ENCODE measurements around the gene ARHGAP15. TPM values are rescaled to one million over a fixed set of nuclear protein-coding genes. Genes with fewer than 3 reads are reported as not detected.

ARHGAP15 gene
- total RNA-seq, 2 experiments from 2014 or later: 72.1 to 98.4 TPM

DNA sequence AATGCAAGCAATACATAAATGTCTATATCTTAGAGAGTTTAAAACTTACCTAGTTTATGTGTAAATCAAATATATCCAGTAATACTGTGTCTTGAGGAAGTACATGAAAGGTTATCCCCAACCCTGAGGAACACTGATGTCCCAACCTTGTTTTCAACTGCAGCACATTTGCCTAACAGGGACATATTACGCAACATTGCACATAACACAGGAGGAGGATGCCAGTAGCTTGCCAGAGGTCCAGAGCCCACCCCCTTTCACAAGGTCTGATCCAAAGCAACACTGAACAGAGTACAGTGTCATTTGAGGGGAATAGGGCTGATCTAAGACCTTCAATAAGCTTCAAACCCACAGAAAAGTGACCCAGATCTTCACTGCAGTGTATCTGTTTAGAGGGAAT, 678.5 kb downstream of the ARHGAP15 start:
- POLR2A ChIA-PET: no interaction called here
- H3K79me2 ChIP-seq (ENCODE audit: insufficient read depth, low read depth, low read length): no peaks in the 10 kb centered on the region
- BruUV-seq (replicated peaks): no TSS peak
- CTCF ChIA-PET (ENCODE audit: unreplicated experiment): no interaction called here
- H3K9me3 ChIP-seq (ENCODE audit: low read length): no peaks in the 10 kb centered on the region
- H2AFZ ChIP-seq (ENCODE audit: low read length): no peak overlapping the region
- H3K4me1 ChIP-seq (ENCODE audit: insufficient read depth, low read length, poor library complexity, severe bottlenecking): no peaks in the 10 kb centered on the region
- H3K27ac ChIP-seq (ENCODE audit: low read depth, low read length, poor library complexity, severe bottlenecking): no peak overlapping the region
- TF ChIP-seq, protein P1, sequence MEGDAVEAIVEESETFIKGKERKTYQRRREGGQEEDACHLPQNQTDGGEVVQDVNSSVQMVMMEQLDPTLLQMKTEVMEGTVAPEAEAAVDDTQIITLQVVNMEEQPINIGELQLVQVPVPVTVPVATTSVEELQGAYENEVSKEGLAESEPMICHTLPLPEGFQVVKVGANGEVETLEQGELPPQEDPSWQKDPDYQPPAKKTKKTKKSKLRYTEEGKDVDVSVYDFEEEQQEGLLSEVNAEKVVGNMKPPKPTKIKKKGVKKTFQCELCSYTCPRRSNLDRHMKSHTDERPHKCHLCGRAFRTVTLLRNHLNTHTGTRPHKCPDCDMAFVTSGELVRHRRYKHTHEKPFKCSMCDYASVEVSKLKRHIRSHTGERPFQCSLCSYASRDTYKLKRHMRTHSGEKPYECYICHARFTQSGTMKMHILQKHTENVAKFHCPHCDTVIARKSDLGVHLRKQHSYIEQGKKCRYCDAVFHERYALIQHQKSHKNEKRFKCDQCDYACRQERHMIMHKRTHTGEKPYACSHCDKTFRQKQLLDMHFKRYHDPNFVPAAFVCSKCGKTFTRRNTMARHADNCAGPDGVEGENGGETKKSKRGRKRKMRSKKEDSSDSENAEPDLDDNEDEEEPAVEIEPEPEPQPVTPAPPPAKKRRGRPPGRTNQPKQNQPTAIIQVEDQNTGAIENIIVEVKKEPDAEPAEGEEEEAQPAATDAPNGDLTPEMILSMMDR (conservative IDR thresholded peaks at IDR 0.05; ENCODE audit: low read length): no peak
- TF ChIP-seq EZH2phosphoT487 (IDR thresholded peaks at IDR 0.05; ENCODE audit: borderline replicate concordance, low read depth, low read length): no peak
- no peaks in the 10 kb centered on the region for H4K20me1 ChIP-seq (ENCODE audit: insufficient read depth, low read length)
- H3K4me3 ChIP-seq (ENCODE audit: low read depth, low read length, poor library complexity, severe bottlenecking): no peak overlapping the region
- DNase-seq (ENCODE audit: low spot score): no peak
- no peaks in the 10 kb centered on the region for H3K36me3 ChIP-seq (ENCODE audit: insufficient read depth, low read length)
- H3K4me2 ChIP-seq (ENCODE audit: low read length): no peak overlapping the region
- intact Hi-C loops (cut with micrococcal nuclease; ENCODE audit: unreplicated experiment): no loop called here
- no peaks in the 10 kb centered on the region for H3K9me2 ChIP-seq (ENCODE audit: insufficient read depth, low read length)

DNA sequence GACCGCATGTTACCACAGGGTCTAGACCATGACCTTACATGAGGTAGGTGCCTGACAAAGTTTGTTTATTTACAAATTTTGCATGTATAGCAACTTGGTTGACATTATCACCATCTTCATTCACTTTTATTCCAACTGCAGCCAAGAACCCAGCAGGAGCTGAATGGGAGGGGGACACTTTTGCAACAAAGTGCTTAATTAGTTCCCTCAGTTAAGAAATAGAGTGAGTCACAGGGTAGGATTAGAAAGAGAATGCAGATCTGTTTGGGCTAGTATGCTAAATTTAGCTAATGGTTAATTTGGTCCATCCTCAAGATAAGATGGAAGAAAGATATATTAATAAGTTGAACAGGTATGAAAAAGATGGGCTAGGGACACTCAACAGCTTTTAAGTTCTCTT, 678.9 kb downstream of the ARHGAP15 start:
- no peak overlapping the region for H3K27ac ChIP-seq (ENCODE audit: low read depth, low read length, poor library complexity, severe bottlenecking)
- ChIA-PET POLR2A (interaction anchor here (0.9 kb wide), 1 partner anchor 33 kb away, joined by 3 read pairs; no protein-coding TSS in a partner anchor), CTCF (ENCODE audit: unreplicated experiment) (no interaction called here)
- no peaks in the 10 kb centered on the region for H3K9me2 ChIP-seq (ENCODE audit: insufficient read depth, low read length)
- no peak for DNase-seq (ENCODE audit: low spot score)
- no peaks in the 10 kb centered on the region for H4K20me1 ChIP-seq (ENCODE audit: insufficient read depth, low read length)
- no peak overlapping the region for H3K4me2 ChIP-seq (ENCODE audit: low read length)
- H3K4me1 ChIP-seq (ENCODE audit: insufficient read depth, low read length, poor library complexity, severe bottlenecking): no peaks in the 10 kb centered on the region
- H3K9me3 ChIP-seq (ENCODE audit: low read length): no peaks in the 10 kb centered on the region
- no TSS peak for BruUV-seq (replicated peaks)
- no peaks in the 10 kb centered on the region for H3K79me2 ChIP-seq (ENCODE audit: insufficient read depth, low read depth, low read length)
- intact Hi-C loops (cut with micrococcal nuclease; ENCODE audit: unreplicated experiment): no loop called here
- no peak overlapping the region for H3K4me3 ChIP-seq (ENCODE audit: low read depth, low read length, poor library complexity, severe bottlenecking)
- H3K36me3 ChIP-seq (ENCODE audit: insufficient read depth, low read length): no peaks in the 10 kb centered on the region
- TF ChIP-seq, protein P1 (conservative IDR thresholded peaks at IDR 0.05; ENCODE audit: low read length): no peak
- TF ChIP-seq EZH2phosphoT487 (IDR thresholded peaks at IDR 0.05; ENCODE audit: borderline replicate concordance, low read depth, low read length): no peak
- no peak overlapping the region for H2AFZ ChIP-seq (ENCODE audit: low read length)

DNA sequence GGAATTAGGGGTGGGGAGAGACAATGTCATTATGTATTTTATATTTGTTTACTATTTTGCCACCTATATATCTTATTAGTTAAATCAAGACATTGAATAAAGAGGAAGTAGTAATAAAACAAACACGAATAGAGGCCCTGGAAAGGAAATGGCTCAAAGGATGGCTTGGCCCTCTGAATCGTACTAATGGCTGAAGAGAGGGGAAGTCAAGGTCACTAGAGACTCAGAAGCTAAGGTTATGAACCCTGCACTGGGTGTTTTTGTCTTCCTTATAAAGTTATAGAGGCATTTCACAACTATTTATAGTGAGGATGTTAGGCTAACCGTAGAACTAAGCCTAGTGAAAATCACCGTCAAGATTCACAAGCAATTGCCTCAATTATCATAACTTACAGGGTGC, 685.9 kb downstream of the ARHGAP15 start:
- no peak overlapping the region for H2AFZ ChIP-seq (ENCODE audit: low read length)
- no TSS peak for BruUV-seq (replicated peaks)
- no peak for DNase-seq (ENCODE audit: low spot score)
- TF ChIP-seq EZH2phosphoT487 (IDR thresholded peaks at IDR 0.05; ENCODE audit: borderline replicate concordance, low read depth, low read length): no peak
- TF ChIP-seq, protein P1 (conservative IDR thresholded peaks at IDR 0.05; ENCODE audit: low read length): no peak
- intact Hi-C loops (cut with micrococcal nuclease; ENCODE audit: unreplicated experiment): no loop called here
- H3K9me2 ChIP-seq (ENCODE audit: insufficient read depth, low read length): no peaks in the 10 kb centered on the region
- no peaks in the 10 kb centered on the region for H3K4me1 ChIP-seq (ENCODE audit: insufficient read depth, low read length, poor library complexity, severe bottlenecking)
- CTCF ChIA-PET (ENCODE audit: unreplicated experiment): no interaction called here
- no peaks in the 10 kb centered on the region for H3K36me3 ChIP-seq (ENCODE audit: insufficient read depth, low read length)
- POLR2A ChIA-PET: interaction anchor here (1.2 kb wide), 1 partner anchor 9 kb away, joined by 3 read pairs; no protein-coding TSS in a partner anchor
- H3K4me3 ChIP-seq (ENCODE audit: low read depth, low read length, poor library complexity, severe bottlenecking): no peak overlapping the region
- H3K27ac ChIP-seq (ENCODE audit: low read depth, low read length, poor library complexity, severe bottlenecking): no peak overlapping the region
- no peaks in the 10 kb centered on the region for H3K9me3 ChIP-seq (ENCODE audit: low read length)
- H3K4me2 ChIP-seq (ENCODE audit: low read length): no peak overlapping the region
- H3K79me2 ChIP-seq (ENCODE audit: insufficient read depth, low read depth, low read length): no peaks in the 10 kb centered on the region
- no peaks in the 10 kb centered on the region for H4K20me1 ChIP-seq (ENCODE audit: insufficient read depth, low read length)

Measured in OCI-LY7 (cell line).